DMS153 treated with DMSO at 0.1 percent for 48 hours (cell line): ENCODE data around the gene AGTRAP.

Experiments used
- DNase-seq: peaks from one replicate; lab custom pipeline; 2025; ENCODE audit not compliant: unreplicated experiment; lab: John Stamatoyannopoulos, UW

AGTRAP gene

GRCh38 chr1:11782127-11782708, 46.3 kb downstream of the AGTRAP start:
- DNase-seq, result no peak

GRCh38 chr1:11783556-11783955, 47.6 kb downstream of the AGTRAP start:
- DNase-seq, result no peak

- no peak for DNase-seq
Measured at GRCh38 chr1:11784256-11784992, 48.5 kb downstream of the AGTRAP start.

GRCh38 chr1:11784993-11785769, 49.2 kb downstream of the AGTRAP start:
- peak; percentile 17 for DNase-seq

GRCh38 chr1:11786168-11786567, 50.2 kb downstream of the AGTRAP start:
- DNase-seq, result no peak

- no peak for DNase-seq
Measured at GRCh38 chr1:11787251-11787803, 51.4 kb downstream of the AGTRAP start.

GRCh38 chr1:11787804-11788436, 52.0 kb downstream of the AGTRAP start:
- DNase-seq, result no peak

GRCh38 chr1:11788549-11789053, 52.7 kb downstream of the AGTRAP start:
- DNase-seq, result no peak

GRCh38 chr1:11789126-11790067, 53.5 kb downstream of the AGTRAP start:
- no peak for DNase-seq

- no peak for DNase-seq
Measured at GRCh38 chr1:11790101-11790879, 54.4 kb downstream of the AGTRAP start.

GRCh38 chr1:11790880-11791715, 55.2 kb downstream of the AGTRAP start:
- no peak for DNase-seq

- no peak for DNase-seq
Measured at GRCh38 chr1:11792106-11792505, 56.2 kb downstream of the AGTRAP start.

GRCh38 chr1:11793819-11794218, 57.9 kb downstream of the AGTRAP start:
- no peak for DNase-seq

- no peak for DNase-seq
Measured at GRCh38 chr1:11794446-11795237, 58.7 kb downstream of the AGTRAP start.

GRCh38 chr1:11795238-11795890, 59.4 kb downstream of the AGTRAP start:
- no peak for DNase-seq

GRCh38 chr1:11796036-11796828, 60.3 kb downstream of the AGTRAP start:
- no peak for DNase-seq
